HUES64 (cell line): Measurements from ENCODE around the gene CDON.
"Not testable (repeated sequence)": the region's sequence is repeated elsewhere in the genome, so short reads cannot be mapped to it uniquely, and the experiment has no call there.

Experiments used
- H3K27ac ChIP-seq: 2 replicates; pipeline ENCODE4 v1.7.0; 2013; ENCODE audit warnings: low read depth, low read length, inconsistent platforms
- H3K27me3 ChIP-seq: 2 replicates; pipeline ENCODE4 v1.6.1; 2013; ENCODE audit warnings: mild to moderate bottlenecking, low read length; ENCODE audit not compliant: insufficient read depth
- H3K36me3 ChIP-seq: 2 replicates; pipeline ENCODE4 v1.6.1; 2013; ENCODE audit warnings: mild to moderate bottlenecking, low read length; ENCODE audit not compliant: insufficient read depth
- H3K4me1 ChIP-seq: 2 replicates; pipeline ENCODE4 v1.6.1; 2013; ENCODE audit warnings: mild to moderate bottlenecking, low read length, moderate library complexity; ENCODE audit not compliant: insufficient read depth
- H3K4me3 ChIP-seq: 2 replicates; pipeline ENCODE4 v1.5.1; 2013; ENCODE audit warnings: mild to moderate bottlenecking, low read length, moderate library complexity
- H3K9ac ChIP-seq: 2 replicates; pipeline ENCODE4 v1.6.1; 2013; ENCODE audit warnings: mild to moderate bottlenecking, low read depth, low read length
- H3K9me3 ChIP-seq: 2 replicates; pipeline ENCODE4 v1.6.1; 2013; ENCODE audit warnings: low read depth, low read length; ENCODE audit not compliant: insufficient read depth
- WGBS: fragments of 150-250, 120-280 bp; methylation state at CpG from one replicate; pipeline ENCODE4 v1.1.7; 2013; ENCODE audit warnings: missing lambda C conversion rate; 5-methylcytosine and 5-hydroxymethylcytosine counted together

CDON gene

DNA sequence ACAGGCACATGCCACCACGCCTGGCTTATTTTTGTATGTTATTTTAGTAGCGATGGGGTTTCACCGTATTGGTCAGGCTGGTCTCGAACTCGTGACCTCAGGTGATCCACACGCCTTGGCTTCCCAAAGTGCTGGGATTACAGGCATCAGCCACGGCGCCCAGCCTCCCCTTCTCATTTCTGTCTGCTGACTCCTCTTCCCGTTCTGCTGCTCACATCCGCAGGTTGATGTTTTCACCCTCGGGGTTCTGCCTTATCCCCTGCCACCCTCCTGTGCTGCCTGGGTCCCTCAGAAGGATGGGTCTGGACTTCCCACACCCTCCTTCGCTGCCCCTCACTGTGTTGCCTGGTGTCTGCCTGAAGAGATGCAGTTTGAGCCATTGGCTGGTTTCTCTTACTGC is 136.0 kb downstream of the CDON start:
- Histone ChIP-seq H3K4me3 (no peak overlapping the region), H3K36me3 (no peaks in the 10 kb centered on the region), H3K9me3 (no peaks in the 10 kb centered on the region), H3K27ac (no peak overlapping the region), H3K27me3 (no peaks in the 10 kb centered on the region), H3K4me1 (peaks cover 14% of the 10 kb centered on the region), H3K9ac (no peak overlapping the region)
- 93% methylated on average over 12 of the region's 12 CpGs for WGBS

- no peak overlapping the region for H3K4me3 ChIP-seq
- no peaks in the 10 kb centered on the region for H3K27me3 ChIP-seq
- H3K9me3 ChIP-seq, result no peaks in the 10 kb centered on the region
- no peak overlapping the region for H3K27ac ChIP-seq
- WGBS, result 85% methylated on average over 3 of the region's 3 CpGs
- H3K4me1 ChIP-seq, result peaks cover 9% of the 10 kb centered on the region; the same call in 1 of the 2 replicates
- no peak overlapping the region for H3K9ac ChIP-seq
- H3K36me3 ChIP-seq, result no peaks in the 10 kb centered on the region
Observed at GRCh38 chr11:125925804-125926203, 136.9 kb downstream of the CDON start.

DNA sequence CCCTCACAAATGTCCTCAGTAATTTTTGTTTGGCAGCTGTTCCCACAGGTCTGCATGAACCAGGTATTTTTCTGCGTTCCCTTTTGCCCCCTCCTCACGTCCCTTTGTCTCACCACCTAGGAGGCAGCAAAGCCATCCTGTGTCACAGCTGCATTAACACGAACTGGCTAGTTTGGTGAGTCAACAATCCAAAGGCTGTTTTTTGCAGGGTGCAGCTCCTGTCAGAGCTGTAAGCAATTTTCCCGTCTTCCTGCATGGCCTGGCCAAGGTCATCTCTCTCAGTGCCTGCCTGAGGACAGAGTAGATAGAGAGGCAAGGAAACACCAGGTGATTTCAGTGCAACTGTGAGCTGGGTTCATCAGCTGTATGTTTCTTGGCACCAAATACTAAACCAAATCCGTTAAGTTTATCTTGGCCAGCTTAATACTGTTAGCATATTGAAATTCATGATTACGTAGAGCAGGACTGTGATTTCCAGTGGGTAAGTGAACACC is 137.4 kb downstream of the CDON start:
- no peak overlapping the region for H3K27ac ChIP-seq
- no peak overlapping the region for H3K4me3 ChIP-seq
- WGBS, result 74% methylated on average over 6 of the region's 6 CpGs
- no peaks in the 10 kb centered on the region for H3K27me3 ChIP-seq
- peaks cover 9% of the 10 kb centered on the region; the same call in 1 of the 2 replicates for H3K4me1 ChIP-seq
- no peaks in the 10 kb centered on the region for H3K36me3 ChIP-seq
- H3K9ac ChIP-seq, result no peak overlapping the region
- H3K9me3 ChIP-seq, result no peaks in the 10 kb centered on the region

DNA sequence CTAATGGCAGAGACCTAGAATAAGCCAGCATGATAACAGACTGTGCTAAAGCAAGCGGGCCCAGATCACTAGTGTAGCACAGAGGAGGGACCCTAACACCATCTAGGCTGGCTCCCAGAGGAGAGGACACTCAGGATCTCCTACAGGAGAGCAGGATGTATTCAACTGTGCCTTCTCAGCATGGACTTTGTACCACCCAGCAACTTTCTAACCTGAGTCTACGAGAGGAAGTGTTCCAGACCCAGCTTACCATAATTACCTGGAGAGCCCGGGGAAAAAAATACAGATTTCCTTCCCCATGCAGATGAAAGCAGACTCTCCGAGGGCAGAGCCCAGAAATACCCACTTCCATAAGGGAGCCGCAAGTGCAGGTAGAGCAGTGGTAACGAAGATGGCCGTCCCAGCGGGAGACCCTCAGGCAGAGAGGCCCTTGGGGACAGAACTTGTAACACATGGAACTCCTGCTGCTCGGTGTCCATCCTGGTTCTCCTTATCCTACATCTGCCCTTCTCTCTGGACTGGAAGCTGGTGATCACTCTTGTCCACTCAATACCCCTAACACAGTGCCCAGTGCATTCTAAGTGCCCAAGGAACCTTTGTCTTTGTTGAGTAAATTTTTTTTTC is 138.2 kb downstream of the CDON start:
- Histone ChIP-seq H3K4me1 (peaks cover 9% of the 10 kb centered on the region; the same call in 1 of the 2 replicates), H3K36me3 (no peaks in the 10 kb centered on the region), H3K9me3 (no peaks in the 10 kb centered on the region), H3K4me3 (no peak overlapping the region), H3K27ac (no peak overlapping the region), H3K9ac (no peak overlapping the region), H3K27me3 (no peaks in the 10 kb centered on the region)
- WGBS, result 89% methylated on average over 9 of the region's 9 CpGs

GRCh38 chr11:125923633-125924032 is 139.0 kb downstream of the CDON start:
- Histone ChIP-seq H3K36me3 (no peaks in the 10 kb centered on the region), H3K27ac (no peak overlapping the region), H3K9me3 (no peaks in the 10 kb centered on the region), H3K4me1 (peaks cover 9% of the 10 kb centered on the region; the same call in 1 of the 2 replicates), H3K9ac (no peak overlapping the region), H3K4me3 (no peak overlapping the region), H3K27me3 (no peaks in the 10 kb centered on the region)
- 93% methylated on average over 8 of the region's 8 CpGs for WGBS

DNA sequence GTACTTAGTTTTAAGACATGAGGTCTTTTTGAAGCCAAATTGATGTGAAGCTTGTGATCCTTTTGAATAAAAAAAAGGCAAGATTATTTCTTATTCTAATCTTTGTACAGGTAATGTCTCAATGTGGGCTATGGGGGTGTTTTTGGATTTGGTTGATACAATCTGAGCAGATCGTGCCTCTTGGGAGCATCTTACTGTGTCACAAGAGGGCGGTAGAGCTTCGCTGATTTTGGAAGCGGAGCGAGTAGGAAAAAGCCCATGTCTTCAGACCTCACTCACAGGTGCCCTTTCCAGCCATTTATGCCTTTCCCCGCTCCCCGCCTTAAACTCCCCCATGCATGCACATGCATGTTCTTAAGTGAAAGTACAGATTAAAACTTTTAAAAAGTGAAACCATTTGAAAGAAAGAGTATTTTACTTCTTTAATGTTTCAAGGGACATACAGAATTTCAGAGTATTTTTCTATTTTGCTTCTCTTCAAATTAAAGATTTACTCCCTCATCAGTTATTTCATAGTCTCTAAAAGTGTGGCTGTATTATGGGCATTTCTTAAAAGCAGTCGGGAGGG is 139.6 kb downstream of the CDON start:
- Histone ChIP-seq H3K4me3 (no peak overlapping the region), H3K27me3 (no peaks in the 10 kb centered on the region), H3K27ac (no peak overlapping the region), H3K4me1 (peaks cover 9% of the 10 kb centered on the region; the same call in 1 of the 2 replicates), H3K36me3 (no peaks in the 10 kb centered on the region), H3K9me3 (no peaks in the 10 kb centered on the region), H3K9ac (no peak overlapping the region)
- 10% methylated on average over 6 of the region's 8 CpGs for WGBS

DNA sequence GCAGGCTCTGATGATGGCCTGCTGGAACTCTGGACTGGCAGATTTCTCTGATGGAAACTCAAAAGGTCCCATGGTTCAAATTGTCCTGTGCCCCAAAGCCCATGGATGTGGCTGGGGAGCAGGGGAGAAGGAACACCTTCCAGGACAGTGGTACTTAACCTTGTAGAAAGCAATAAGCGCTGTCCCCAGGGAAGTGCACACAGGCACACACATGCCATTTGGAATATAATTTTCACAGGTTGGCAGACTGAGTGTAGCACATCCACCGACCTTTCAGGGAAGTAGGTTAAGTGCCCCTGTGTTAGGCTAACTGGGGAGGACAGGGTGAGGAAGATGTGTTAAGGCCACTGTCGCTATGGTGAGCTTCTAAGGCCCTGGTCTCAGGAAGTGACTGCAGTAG is 140.5 kb downstream of the CDON start:
- H3K36me3 ChIP-seq, result no peaks in the 10 kb centered on the region
- H3K4me3 ChIP-seq, result no peak overlapping the region
- peaks cover 9% of the 10 kb centered on the region; the same call in 1 of the 2 replicates for H3K4me1 ChIP-seq
- H3K9ac ChIP-seq, result no peak overlapping the region
- H3K9me3 ChIP-seq, result no peaks in the 10 kb centered on the region
- 89% methylated on average over 3 of the region's 3 CpGs for WGBS
- H3K27me3 ChIP-seq, result no peaks in the 10 kb centered on the region
- H3K27ac ChIP-seq, result no peak overlapping the region

DNA sequence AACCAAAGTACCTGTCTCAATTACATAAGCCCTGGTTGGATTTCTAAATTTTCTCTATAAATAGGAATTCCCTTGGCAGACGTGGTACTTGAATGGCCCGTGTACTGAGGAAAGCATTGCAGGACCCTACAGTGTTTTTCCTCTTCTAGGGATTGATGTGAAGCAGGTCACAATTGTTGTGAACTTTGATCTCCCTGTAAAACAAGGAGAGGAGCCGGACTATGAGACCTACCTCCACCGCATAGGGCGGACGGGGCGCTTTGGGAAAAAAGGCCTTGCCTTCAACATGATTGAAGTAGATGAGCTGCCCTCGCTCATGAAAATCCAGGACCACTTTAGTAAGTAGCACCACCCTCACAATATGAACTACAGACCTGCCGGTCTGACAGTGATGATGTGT is 141.6 kb downstream of the CDON start:
- Histone ChIP-seq H3K4me3 (no peak overlapping the region), H3K9me3 (no peaks in the 10 kb centered on the region), H3K9ac (no peak overlapping the region), H3K36me3 (no peaks in the 10 kb centered on the region), H3K27me3 (no peaks in the 10 kb centered on the region), H3K27ac (no peak overlapping the region), H3K4me1 (peaks cover 9% of the 10 kb centered on the region; the same call in 1 of the 2 replicates)
- WGBS, result 94% methylated on average over 9 of the region's 9 CpGs

- Histone ChIP-seq H3K4me1 (no peaks in the 10 kb centered on the region), H3K27me3 (no peaks in the 10 kb centered on the region), H3K9ac (no peak overlapping the region), H3K27ac (no peak overlapping the region), H3K9me3 (no peaks in the 10 kb centered on the region), H3K36me3 (no peaks in the 10 kb centered on the region), H3K4me3 (no peak overlapping the region)
- WGBS, result 81% methylated on average over 12 of the region's 13 CpGs
Observed at GRCh38 chr11:125918140-125918840, 144.4 kb downstream of the CDON start.

DNA sequence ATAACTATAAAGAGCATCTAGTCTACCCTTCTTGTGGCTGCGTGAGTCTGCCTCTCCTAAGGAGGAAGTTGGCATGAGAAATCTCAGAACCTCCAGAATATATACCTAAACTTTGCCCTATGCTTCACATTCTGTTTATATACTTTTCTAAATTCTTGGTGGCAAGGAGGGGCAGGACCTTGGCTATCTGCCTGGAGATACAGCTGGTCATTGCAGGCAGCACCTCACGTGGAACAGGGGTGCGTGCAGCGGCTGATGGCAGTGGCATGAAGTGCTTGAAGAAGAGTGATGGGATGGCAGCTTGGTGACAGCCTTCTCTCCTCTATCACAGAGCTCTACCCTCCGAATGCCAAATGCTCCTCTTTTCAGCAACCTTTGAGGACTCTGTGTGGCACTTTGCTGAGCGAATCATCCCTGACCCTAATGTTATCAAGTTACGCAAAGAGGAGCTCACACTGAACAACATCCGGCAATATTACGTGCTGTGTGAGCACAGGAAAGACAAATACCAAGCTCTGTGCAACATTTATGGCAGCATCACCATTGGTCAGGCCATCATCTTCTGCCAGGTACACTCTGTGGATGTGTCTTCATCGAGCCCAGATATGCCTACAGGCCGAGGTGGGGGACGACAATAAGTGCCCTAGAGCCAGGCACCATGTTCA is 145.9 kb downstream of the CDON start:
- Histone ChIP-seq H3K36me3 (no peaks in the 10 kb centered on the region; the same call in 1 of the 2 replicates), H3K9me3 (no peaks in the 10 kb centered on the region), H3K9ac (no peak overlapping the region), H3K27me3 (no peaks in the 10 kb centered on the region), H3K27ac (no peak overlapping the region), H3K4me1 (no peaks in the 10 kb centered on the region), H3K4me3 (no peak overlapping the region)
- 94% methylated on average over 12 of the region's 12 CpGs for WGBS

DNA sequence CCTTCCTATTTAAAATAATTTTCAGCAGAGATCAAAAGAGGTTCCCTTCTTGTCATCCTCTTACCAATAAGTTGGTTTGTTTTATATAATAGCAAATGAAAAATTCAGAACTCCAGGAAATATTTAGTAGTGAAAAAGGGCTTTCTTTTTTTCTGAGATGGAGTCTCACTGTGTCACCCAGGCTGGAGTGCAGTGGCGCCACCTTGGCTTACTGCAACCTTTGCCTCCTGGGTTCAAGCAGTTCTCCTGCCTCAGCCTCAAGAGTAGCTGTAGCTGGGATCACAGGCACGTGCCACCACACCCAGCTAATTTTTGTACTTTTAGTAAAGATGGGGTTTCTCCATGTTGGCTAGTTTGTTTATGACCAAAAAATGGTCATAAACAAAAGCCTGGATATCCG is 148.1 kb downstream of the CDON start:
- H3K4me1 ChIP-seq, H3K27me3 ChIP-seq, H3K9me3 ChIP-seq, H3K4me3 ChIP-seq, H3K9ac ChIP-seq, H3K27ac ChIP-seq: not testable (repeated sequence)
- peaks cover 11% of the 10 kb centered on the region; the same call in 1 of the 2 replicates for H3K36me3 ChIP-seq
- 80% methylated on average over 3 of the region's 3 CpGs for WGBS
